NK-92 (cell line): ENCODE data around the gene DMXL2.
"Not testable (repeated sequence)": the region's sequence is repeated elsewhere in the genome, so short reads cannot be mapped to it uniquely, and the experiment has no call there.

Experiments
- DNase-seq: peaks from one replicate; lab custom pipeline; 2025; ENCODE audit not compliant: unreplicated experiment; lab: John Stamatoyannopoulos, UW

Gene DMXL2

GRCh38 chr15:51493892-51494291 is 128.7 kb downstream of the DMXL2 start:
- DNase-seq: no peak

- DNase-seq: no peak
Observed at GRCh38 chr15:51492528-51492927, 130.0 kb downstream of the DMXL2 start.

GRCh38 chr15:51491941-51492340 is 130.6 kb downstream of the DMXL2 start:
- DNase-seq: no peak

- DNase-seq: no peak
Observed at GRCh38 chr15:51484781-51485180, 137.8 kb downstream of the DMXL2 start.

- DNase-seq: no peak
Observed at GRCh38 chr15:51483985-51484384, 138.6 kb downstream of the DMXL2 start.

GRCh38 chr15:51483520-51483919 is 139.1 kb downstream of the DMXL2 start:
- DNase-seq: no peak

GRCh38 chr15:51475736-51476135 is 146.8 kb downstream of the DMXL2 start:
- DNase-seq: no peak

- DNase-seq: no peak
Observed at GRCh38 chr15:51470512-51470911, 152.1 kb downstream of the DMXL2 start.

- DNase-seq: no peak
Observed at GRCh38 chr15:51460796-51461195, 161.8 kb downstream of the DMXL2 start.

- no peak for DNase-seq
Observed at GRCh38 chr15:51450001-51450400, 172.6 kb downstream of the DMXL2 start.

GRCh38 chr15:51448622-51449399 is 173.8 kb downstream of the DMXL2 start:
- no peak for DNase-seq

- DNase-seq: no peak
Observed at GRCh38 chr15:51447855-51448621, 174.5 kb downstream of the DMXL2 start.

- DNase-seq: not testable (repeated sequence)
Observed at GRCh38 chr15:51446029-51446744, 176.4 kb downstream of the DMXL2 start.

- no peak for DNase-seq
Observed at GRCh38 chr15:51444807-51445206, 177.8 kb downstream of the DMXL2 start.

GRCh38 chr15:51444112-51444511 is 178.5 kb downstream of the DMXL2 start:
- no peak for DNase-seq

- DNase-seq: no peak
Observed at GRCh38 chr15:51443282-51443914, 179.2 kb downstream of the DMXL2 start.

GRCh38 chr15:51438526-51438925 is 184.0 kb downstream of the DMXL2 start:
- no peak for DNase-seq

GRCh38 chr15:51425517-51426040 is 197.0 kb downstream of the DMXL2 start:
- DNase-seq: no peak

GRCh38 chr15:51424780-51425179 is 197.8 kb downstream of the DMXL2 start:
- no peak for DNase-seq

- not testable (repeated sequence) for DNase-seq
Observed at GRCh38 chr15:51423040-51423439, 199.5 kb downstream of the DMXL2 start.

- no peak for DNase-seq
Observed at GRCh38 chr15:51416129-51416528, 206.4 kb downstream of the DMXL2 start.
